HG02870 (cell line): ENCODE measurements around the gene RSBN1.
"Not testable (repeated sequence)": the region's sequence is repeated elsewhere in the genome, so short reads cannot be mapped to it uniquely, and the experiment has no call there.

Experiments
- ATAC-seq: cut with Tn5 transposase; IDR thresholded peaks from one replicate; pipeline ENCODE4 v1.9.1; 2021; ENCODE audit warnings: mild to moderate bottlenecking, moderate library complexity; ENCODE audit not compliant: unreplicated experiment

The RSBN1 gene

GRCh38 chr1:113811888-113812660 lies at the start of gene RSBN1:
TSS of gene RSBN1 (minus strand) at chr1:113812476. CDS start at chr1:113812412, 64 bp downstream.
- peak; percentile 87 for ATAC-seq

- ATAC-seq, result no peak
These were observed 49.4 kb upstream of the RSBN1 start for GRCh38 chr1:113861641-113862040.

GRCh38 chr1:113860891-113861290 lies 48.6 kb upstream of the RSBN1 start:
- no peak for ATAC-seq

- peak; percentile 90 for ATAC-seq
These were observed 47.4 kb upstream of the RSBN1 start for GRCh38 chr1:113859478-113860175.

GRCh38 chr1:113858982-113859381 lies 46.7 kb upstream of the RSBN1 start:
- no peak for ATAC-seq

GRCh38 chr1:113858418-113858817 lies 46.1 kb upstream of the RSBN1 start:
- no peak for ATAC-seq

- ATAC-seq, result no peak
These were observed 45.5 kb upstream of the RSBN1 start for GRCh38 chr1:113857776-113858175.

GRCh38 chr1:113856401-113856790 lies 44.1 kb upstream of the RSBN1 start:
- no peak for ATAC-seq

- ATAC-seq, result no peak
These were observed 43.5 kb upstream of the RSBN1 start for GRCh38 chr1:113855630-113856400.

GRCh38 chr1:113854234-113854633 lies 42.0 kb upstream of the RSBN1 start:
- ATAC-seq, result no peak

GRCh38 chr1:113852694-113853093 lies 40.4 kb upstream of the RSBN1 start:
- ATAC-seq, result not testable (repeated sequence)

GRCh38 chr1:113850127-113850796 lies 38.0 kb upstream of the RSBN1 start:
- no peak for ATAC-seq

GRCh38 chr1:113849072-113849471 lies 36.8 kb upstream of the RSBN1 start:
- no peak for ATAC-seq

- no peak for ATAC-seq
These were observed 34.2 kb upstream of the RSBN1 start for GRCh38 chr1:113846391-113847035.

GRCh38 chr1:113836534-113836933 lies 24.3 kb upstream of the RSBN1 start:
- no peak for ATAC-seq

- no peak for ATAC-seq
These were observed 23.5 kb upstream of the RSBN1 start for GRCh38 chr1:113835686-113836290.

- ATAC-seq, result no peak
These were observed 22.4 kb upstream of the RSBN1 start for GRCh38 chr1:113834716-113835115.

GRCh38 chr1:113830039-113830438 lies 17.8 kb upstream of the RSBN1 start:
- ATAC-seq, result no peak

- ATAC-seq, result no peak
These were observed 9.6 kb upstream of the RSBN1 start for GRCh38 chr1:113821916-113822315.

- ATAC-seq, result no peak
These were observed 6.3 kb upstream of the RSBN1 start for GRCh38 chr1:113818578-113818977.
